GM18508 (cell line): Measurements from ENCODE around the gene MCC.
A peak's percentile ranks its signal among the peaks of the same experiment; 100 is the strongest.

Experiments
- ATAC-seq: cut with Tn5 transposase; IDR thresholded peaks from one replicate; pipeline ENCODE4 v1.9.1; 2021; ENCODE audit warnings: moderate number of reproducible peaks; ENCODE audit not compliant: insufficient read depth, unreplicated experiment

The MCC gene

DNA sequence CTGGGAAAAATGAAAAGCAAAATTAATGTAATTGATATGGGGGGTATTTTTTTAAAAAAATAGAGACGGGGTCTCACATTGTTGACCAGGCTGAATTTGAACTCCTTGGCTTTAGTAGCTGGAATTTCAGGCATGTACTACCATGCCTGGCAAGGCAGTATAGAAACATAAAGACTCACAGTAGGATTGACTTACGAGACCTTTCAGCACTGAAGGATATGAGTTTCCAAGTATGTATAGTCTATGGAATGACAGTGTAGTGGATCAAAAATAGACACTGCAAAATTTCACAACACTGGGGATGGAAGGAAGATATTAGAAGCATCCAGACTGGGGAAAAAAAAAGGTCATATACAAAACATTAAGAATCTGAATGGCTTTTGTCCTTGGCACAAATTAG is 504.9 kb downstream of the MCC start:
- ATAC-seq = no peak

DNA sequence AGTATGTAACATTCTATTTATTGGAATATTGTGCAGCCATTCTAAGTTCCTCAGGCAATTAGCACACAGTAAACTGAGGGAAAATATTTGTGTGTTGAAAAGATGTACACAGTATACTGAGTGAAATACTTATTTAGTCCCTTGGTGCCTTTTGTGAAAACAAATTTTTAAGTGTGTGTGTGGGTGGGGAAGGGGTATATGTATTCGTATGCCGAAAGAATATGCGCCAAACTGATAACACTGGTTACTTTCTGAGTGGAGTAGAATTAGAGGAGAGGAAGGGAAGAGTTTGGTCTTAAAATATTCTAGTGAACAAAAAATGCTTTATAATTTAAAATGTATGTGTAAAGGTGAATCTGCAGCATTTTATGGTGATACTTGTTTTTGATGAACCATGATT is 508.5 kb downstream of the MCC start:
- ATAC-seq = no peak

DNA sequence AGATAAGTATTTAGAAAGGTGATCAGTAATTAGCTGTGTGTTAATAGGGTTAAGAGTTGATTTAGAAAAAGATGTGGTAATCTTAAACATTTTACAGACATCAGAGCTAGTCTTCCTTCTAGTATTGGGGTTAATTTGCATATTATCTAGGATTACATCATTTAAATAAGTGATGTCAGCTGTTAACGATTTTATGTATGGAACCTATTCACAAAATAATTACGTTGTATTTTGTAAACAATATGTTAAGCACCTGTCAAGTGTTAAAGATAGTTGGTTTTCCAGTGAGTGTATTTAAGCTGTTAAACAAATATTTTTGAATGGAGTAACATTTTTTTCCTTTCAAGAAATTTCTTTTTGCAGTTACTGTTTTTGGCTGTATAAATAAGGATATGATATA is 509.4 kb downstream of the MCC start:
- ATAC-seq = no peak

DNA sequence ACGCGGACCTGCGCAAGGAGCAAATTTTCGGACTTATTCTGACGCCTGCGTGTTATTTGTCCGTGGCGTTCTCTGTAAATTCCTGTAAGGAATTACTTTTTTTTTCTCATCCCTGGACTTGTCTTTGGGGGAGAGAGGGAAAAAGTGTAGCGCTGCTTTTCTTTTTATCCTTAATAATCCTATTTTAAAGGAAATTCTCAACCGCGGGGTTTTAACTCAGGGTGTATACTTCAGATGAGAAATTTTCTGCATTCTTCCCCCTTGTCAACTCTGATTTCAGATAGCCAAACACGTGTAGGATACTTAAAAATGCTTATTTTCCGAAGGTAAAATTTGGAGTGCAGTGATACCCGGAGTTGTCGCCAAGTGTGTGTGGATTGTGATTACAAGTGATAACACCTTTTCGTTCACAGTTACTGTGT is 510.8 kb downstream of the MCC start:
- no peak for ATAC-seq

DNA sequence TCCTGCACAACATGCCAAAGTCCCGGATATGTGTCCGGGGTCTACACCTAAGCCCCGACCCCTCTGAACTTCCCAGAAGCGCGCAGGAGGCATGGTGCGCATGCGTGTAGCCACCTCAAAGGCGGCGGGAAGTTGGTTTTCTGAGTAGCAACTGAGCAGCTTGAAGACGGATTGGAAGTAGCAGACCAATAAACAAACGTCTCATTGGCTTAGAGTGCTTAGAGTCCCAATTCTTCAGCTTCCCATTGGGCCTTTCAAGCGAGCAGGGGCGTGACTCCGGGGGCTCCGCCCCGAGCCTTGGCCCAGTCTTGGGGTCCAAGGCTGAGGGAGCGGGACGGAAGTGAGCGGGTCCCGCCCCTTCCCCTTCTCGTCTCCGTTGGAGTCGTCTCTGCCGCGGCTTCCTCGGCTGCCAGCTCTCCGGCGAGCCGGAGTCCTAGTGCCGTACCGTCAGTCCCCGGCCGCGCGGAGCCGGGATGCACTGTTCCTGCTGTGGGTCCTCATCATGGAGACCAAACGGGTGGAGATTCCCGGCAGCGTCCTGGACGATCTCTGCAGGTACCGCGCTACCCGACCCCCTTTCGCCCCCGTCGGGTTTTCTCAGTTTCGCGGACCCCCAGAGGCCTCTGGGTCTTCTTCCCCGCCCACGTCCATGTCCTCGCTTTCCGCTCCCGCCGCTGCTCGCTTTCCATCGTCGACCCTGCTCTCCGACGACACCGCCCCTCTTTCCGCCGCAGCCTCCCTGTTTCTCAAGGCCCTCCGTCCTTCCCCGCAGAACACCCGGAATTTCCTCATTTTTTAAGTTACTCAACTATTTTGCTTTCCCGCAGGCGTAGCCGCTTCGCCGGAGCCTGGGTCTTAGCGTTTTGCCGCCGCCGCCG is 511.6 kb downstream of the MCC start, which contains the start of gene DCP2:
DCP2 (plus strand) TSS at position 367 of the 878 bp plus-strand sequence; CDS start at position 503, 136 bp downstream.
- ATAC-seq = peak; percentile 96

DNA sequence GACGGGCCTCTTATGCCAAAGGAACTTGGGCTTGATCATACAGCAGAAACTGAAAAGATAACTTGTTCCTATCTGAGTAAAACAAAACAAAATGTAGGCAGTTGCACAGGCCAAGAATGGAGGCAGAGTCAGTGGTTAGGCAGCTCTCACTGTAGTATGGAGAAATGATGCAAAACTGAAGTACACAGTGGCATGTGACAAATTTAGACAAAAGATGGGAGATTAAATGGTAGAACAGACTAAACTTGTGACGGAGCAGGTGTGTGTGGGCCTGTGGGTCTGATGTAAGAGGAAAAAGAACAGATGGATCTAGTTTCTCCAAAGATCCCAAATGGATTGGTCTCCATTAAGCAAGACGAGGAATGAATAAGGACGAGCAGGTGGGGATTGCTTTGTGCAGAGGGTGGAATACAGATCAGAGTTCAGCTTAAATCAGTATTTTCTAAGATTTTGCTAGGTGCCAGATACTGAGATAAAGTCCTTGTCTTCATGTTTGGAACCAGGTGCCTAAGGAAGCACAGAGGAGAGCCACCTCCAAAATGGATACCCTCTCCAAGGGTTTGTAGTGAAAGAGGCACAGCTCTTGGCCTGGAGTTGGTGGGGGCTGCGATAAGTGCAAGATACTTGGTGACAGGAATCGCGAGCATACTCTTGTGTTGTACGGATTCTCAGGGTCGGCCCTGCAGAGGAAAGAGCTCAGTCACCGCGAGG is 512.4 kb downstream of the MCC start:
- no peak for ATAC-seq

DNA sequence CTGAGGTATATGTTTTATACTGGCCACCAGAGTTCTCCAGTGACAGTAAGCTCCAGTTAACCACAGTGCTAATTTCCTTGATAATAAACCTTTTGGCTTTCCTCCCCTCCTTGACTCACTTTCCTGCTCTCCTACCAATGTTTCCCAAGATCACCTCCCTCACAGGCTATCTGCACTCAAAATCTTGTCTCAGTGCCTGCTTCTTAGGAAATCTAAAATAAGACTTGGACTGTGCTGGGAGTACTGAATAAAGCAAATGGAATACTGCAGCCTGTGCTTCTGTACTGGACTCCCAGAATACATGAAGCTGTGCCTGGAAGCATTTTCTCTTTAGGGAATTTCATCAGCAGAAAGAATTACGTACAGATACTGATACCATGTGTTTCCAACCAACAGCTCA is 513.4 kb downstream of the MCC start:
- ATAC-seq = no peak

DNA sequence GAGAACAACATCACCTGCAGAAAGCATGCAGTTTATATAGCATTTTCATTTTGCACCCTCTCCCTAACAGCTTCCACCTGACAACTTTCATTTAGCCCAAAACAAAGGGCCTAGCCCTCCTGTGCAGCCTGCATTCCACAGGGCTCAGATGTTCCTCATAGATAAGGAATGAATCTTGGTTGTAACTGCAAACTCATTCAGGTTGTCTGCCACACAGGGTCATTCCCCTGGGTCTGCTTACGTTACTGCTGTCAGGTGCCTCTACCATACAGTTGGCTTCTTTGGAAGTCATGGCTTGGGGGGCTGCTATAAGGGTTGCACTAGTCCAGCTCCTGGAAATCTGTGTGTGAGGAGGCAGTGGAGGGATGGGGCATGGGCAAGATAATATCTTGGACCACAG is 514.3 kb downstream of the MCC start:
- no peak for ATAC-seq

DNA sequence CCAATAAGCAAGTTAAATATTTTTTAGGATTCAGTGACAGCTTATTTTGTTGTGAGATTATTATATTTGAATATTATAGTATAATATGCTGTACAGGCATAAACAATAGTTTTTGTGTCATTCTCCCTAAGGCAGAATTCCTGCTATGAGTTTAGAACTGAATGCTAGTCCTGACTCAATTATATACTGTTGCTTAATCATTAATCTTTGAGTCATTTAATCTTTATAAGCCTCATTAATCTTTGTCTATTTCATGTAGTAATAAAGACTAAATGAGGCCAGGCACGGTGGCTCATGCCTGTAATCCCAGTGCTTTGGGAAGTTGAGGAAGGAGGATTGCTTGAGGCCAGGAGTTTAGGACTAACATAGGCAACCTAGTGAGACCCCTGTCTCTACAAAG is 515.2 kb downstream of the MCC start:
- no peak for ATAC-seq
